Testis (tissue), 3 donors: Measurements from ENCODE around the gene NRSN1. TPM values are rescaled to one million over a fixed set of nuclear protein-coding genes. Genes with fewer than 3 reads are reported as not detected.

ENCODE experiments used
- DNase-seq: peaks from one replicate; pipeline ENCODE4 v3.0.0-alpha.2; 2019
- H3K27ac ChIP-seq, 2 donors: fragments of 200-600 bp; sonication (generic); one replicate each; pipeline ENCODE4 v1.5.1; 2019
- H3K27me3 ChIP-seq: fragments of 200-600 bp; sonication (generic); one replicate; pipeline ENCODE4 v1.5.1; 2019
- H3K36me3 ChIP-seq: fragments of 200-600 bp; sonication (generic); one replicate; pipeline ENCODE4 v1.5.1; 2017; ENCODE audit warnings: low read depth; ENCODE audit errors: missing control alignments
- H3K4me1 ChIP-seq: fragments of 200-600 bp; sonication (generic); one replicate; pipeline ENCODE4 v1.5.1; 2019
- H3K4me3 ChIP-seq, 2 donors: fragments of 200-600 bp; sonication (generic); one replicate each; pipeline ENCODE4 v1.5.1; 2017 to 2019
- H3K9me3 ChIP-seq: fragments of 200-600 bp; sonication (generic); one replicate; pipeline ENCODE4 v1.5.1; 2017
- CTCF ChIP-seq, 3 experiments: fragments of 450-650 bp in 2 of 3; fragments of 200-600 bp in 1 of 3; sonication (generic) in 1 of 3; IDR thresholded peaks; one replicate each; pipeline ENCODE4 v1.5.1; 2016 to 2019; ENCODE audit warnings: antibody characterized with exemption in 3 of 3, mild to moderate bottlenecking in 2 of 3, moderate library complexity in 1 of 3
- POLR2A ChIP-seq: fragments of 450-650 bp; IDR thresholded peaks from one replicate; pipeline ENCODE4 v1.6.1; 2017; ENCODE audit warnings: antibody characterized with exemption, mild to moderate bottlenecking, moderate library complexity
- WGBS, 2 donors: methylation state at CpG; one replicate each; pipeline ENCODE4 v1.1.5; 2018; 5-methylcytosine and 5-hydroxymethylcytosine counted together
- intact Hi-C: fragments of 100-400 bp; cut with DNase I; formaldehyde crosslinking; loops from one replicate; pipeline ENCODE4 v1.15.1; 2023; ENCODE audit warnings: low total_unique reads
- polyA plus RNA-seq: library from polyadenylated mRNA; stranded (reverse); fragments of 350-450 nt; fragmentation: Illumina TruSeq; extraction: RNeasy Lipid Tissue Mini Kit (QIAGEN cat#74804); gene quantifications from one replicate; pipeline ENCODE4 v1.2.3, GENCODE V29; 2014; ENCODE audit warnings: low read depth, low replicate concordance; ENCODE audit not compliant: insufficient read depth
- total RNA-seq, 2 donors: library from RNA; depleted of rRNA; stranded (reverse); fragments of >200 nt; gene quantifications; one replicate each; pipeline ENCODE4 v1.2.3, GENCODE V29; 2016

NRSN1 gene
- total and polyA plus RNA-seq, 3 donors from 2014 or later, result 0.37 to 0.42 TPM; not detected in 1

GRCh38 chr6:24149836-24150235 lies 23.8 kb downstream of the NRSN1 start:
- H3K4me3 ChIP-seq, result no peak overlapping the region
- TF ChIP-seq CTCF (IDR thresholded peaks at IDR 0.05), result no peak
- no peak for TF ChIP-seq POLR2A
- no peak overlapping the region for H3K27ac ChIP-seq
- intact Hi-C loops, result no loop called here
- no peaks in the 10 kb centered on the region for H3K4me1 ChIP-seq
- DNase-seq, result no peak
- 66 to 75% methylated on average over 3 of the region's 3 CpGs for WGBS, 2 donors
- no peaks in the 10 kb centered on the region for H3K9me3 ChIP-seq
- H3K36me3 ChIP-seq, result no peaks in the 10 kb centered on the region
- no peaks in the 10 kb centered on the region for H3K27me3 ChIP-seq

- 94 to 100% methylated on average over 1 of the region's 1 CpG for WGBS, 2 donors
- Histone ChIP-seq H3K36me3 (no peaks in the 10 kb centered on the region), H3K4me1 (no peaks in the 10 kb centered on the region), H3K27me3 (no peaks in the 10 kb centered on the region), H3K4me3 (no peak overlapping the region), H3K9me3 (no peaks in the 10 kb centered on the region), H3K27ac (no peak overlapping the region)
- intact Hi-C loops, result no loop called here
- TF ChIP-seq POLR2A (no peak), CTCF (IDR thresholded peaks at IDR 0.05) (no peak)
- no peak for DNase-seq
Observed at GRCh38 chr6:24152014-24152413, 26.0 kb downstream of the NRSN1 start.

GRCh38 chr6:24154121-24154520 lies 28.1 kb downstream of the NRSN1 start:
- TF ChIP-seq POLR2A (no peak), CTCF (IDR thresholded peaks at IDR 0.05) (no peak)
- no peak for DNase-seq
- intact Hi-C loops, result no loop called here
- Histone ChIP-seq H3K36me3 (no peaks in the 10 kb centered on the region), H3K9me3 (no peaks in the 10 kb centered on the region), H3K27me3 (no peaks in the 10 kb centered on the region), H3K4me3 (no peak overlapping the region), H3K27ac (no peak overlapping the region), H3K4me1 (no peaks in the 10 kb centered on the region)

GRCh38 chr6:24157886-24158285 lies 31.9 kb downstream of the NRSN1 start:
- Histone ChIP-seq H3K27ac (no peak overlapping the region), H3K9me3 (no peaks in the 10 kb centered on the region), H3K4me3 (no peak overlapping the region), H3K36me3 (no peaks in the 10 kb centered on the region), H3K27me3 (no peaks in the 10 kb centered on the region), H3K4me1 (no peaks in the 10 kb centered on the region)
- WGBS, 2 donors, result 24 to 25% methylated on average over 1 of the region's 1 CpG
- DNase-seq, result no peak
- TF ChIP-seq CTCF (IDR thresholded peaks at IDR 0.05) (no peak), POLR2A (no peak)
- intact Hi-C loops, result no loop called here

- H3K36me3 ChIP-seq, result no peaks in the 10 kb centered on the region
- H3K4me3 ChIP-seq, result no peak overlapping the region
Observed at GRCh38 chr6:24183584-24183983, 57.6 kb downstream of the NRSN1 start.

More at GRCh38 chr6:24183584-24183983, 57.6 kb downstream of the NRSN1 start:
- WGBS, 2 donors, result 79 to 88% methylated on average over 10 of the region's 10 CpGs
- H3K27ac ChIP-seq, result no peak overlapping the region
- no peak for DNase-seq
- TF ChIP-seq POLR2A (no peak), CTCF (IDR thresholded peaks at IDR 0.05) (no peak)
- H3K4me1 ChIP-seq, result no peaks in the 10 kb centered on the region
- no peaks in the 10 kb centered on the region for H3K27me3 ChIP-seq
- H3K9me3 ChIP-seq, result no peaks in the 10 kb centered on the region
- intact Hi-C loops, result no loop called here
